NCI-H69 (cell line): ENCODE results near the gene SLC4A1.

Source experiments
- DNase-seq: peaks from one replicate; lab custom pipeline; 2025; lab: John Stamatoyannopoulos, UW

Gene SLC4A1

GRCh38 chr17:44220213-44221083 is 47.5 kb downstream of the SLC4A1 start:
- peak; percentile 75 for DNase-seq

- DNase-seq: peak; percentile 97
Observed at GRCh38 chr17:44219616-44220212, 48.2 kb downstream of the SLC4A1 start, which contains the start of gene UBTF. UBTF (minus strand) TSS chr17:44219675; CDS start chr17:44218229, 1,446 bp downstream.

GRCh38 chr17:44219108-44219615 is 48.8 kb downstream of the SLC4A1 start:
- peak; percentile 90 for DNase-seq

- peak; percentile 98 for DNase-seq
Observed at GRCh38 chr17:44218344-44219107, 49.4 kb downstream of the SLC4A1 start.

- no peak for DNase-seq
Observed at GRCh38 chr17:44217738-44218343, 50.1 kb downstream of the SLC4A1 start.

GRCh38 chr17:44216694-44217093 is 51.2 kb downstream of the SLC4A1 start:
- no peak for DNase-seq

GRCh38 chr17:44216173-44216572 is 51.8 kb downstream of the SLC4A1 start:
- no peak for DNase-seq

- no peak for DNase-seq
Observed at GRCh38 chr17:44214896-44215295, 53.0 kb downstream of the SLC4A1 start.

- DNase-seq: no peak
Observed at GRCh38 chr17:44214230-44214494, 53.8 kb downstream of the SLC4A1 start.

GRCh38 chr17:44213403-44214229 is 54.3 kb downstream of the SLC4A1 start:
- DNase-seq: no peak

GRCh38 chr17:44212507-44213402 is 55.2 kb downstream of the SLC4A1 start:
- no peak for DNase-seq

- no peak for DNase-seq
Observed at GRCh38 chr17:44211281-44212265, 56.4 kb downstream of the SLC4A1 start.

GRCh38 chr17:44210342-44211192 is 57.4 kb downstream of the SLC4A1 start:
- peak; percentile 31 for DNase-seq

GRCh38 chr17:44209786-44210341 is 58.1 kb downstream of the SLC4A1 start:
- DNase-seq: no peak

GRCh38 chr17:44207743-44208142 is 60.2 kb downstream of the SLC4A1 start:
- no peak for DNase-seq

- no peak for DNase-seq
Observed at GRCh38 chr17:44207319-44207718, 60.6 kb downstream of the SLC4A1 start.

- DNase-seq: no peak
Observed at GRCh38 chr17:44206825-44207155, 61.1 kb downstream of the SLC4A1 start.
